NCI-H1436 treated with DMSO at 0.1 percent for 48 hours (cell line): Measurements from ENCODE around the gene SLC6A2.

Experiments used
- DNase-seq: peaks from one replicate; lab custom pipeline; 2025; lab: John Stamatoyannopoulos, UW

The SLC6A2 gene

GRCh38 chr16:55672471-55672870, 16.7 kb downstream of the SLC6A2 start:
- no peak for DNase-seq

GRCh38 chr16:55678161-55678821, 22.5 kb downstream of the SLC6A2 start:
- DNase-seq: no peak

GRCh38 chr16:55682086-55682485, 26.3 kb downstream of the SLC6A2 start:
- DNase-seq: no peak

DNA sequence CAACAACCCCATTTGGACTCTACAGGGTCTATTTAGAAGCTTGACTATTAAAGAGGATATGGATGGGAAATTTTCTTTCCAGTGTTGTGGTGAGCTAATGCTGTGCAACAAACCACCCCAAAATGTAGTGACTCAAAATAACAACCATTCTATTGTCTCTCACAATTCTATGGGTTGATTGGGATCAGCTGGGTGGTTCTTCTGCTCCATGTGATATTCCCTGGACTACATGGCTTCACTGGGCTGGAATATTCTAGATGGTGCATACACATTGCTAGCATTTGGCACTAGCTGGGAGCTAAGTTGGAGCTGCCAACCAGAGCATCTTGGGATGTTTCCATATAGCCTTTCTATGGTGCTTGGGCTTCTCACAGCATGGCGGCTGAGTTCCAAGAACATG, 30.2 kb downstream of the SLC6A2 start:
- no peak for DNase-seq

GRCh38 chr16:55686671-55687070, 30.9 kb downstream of the SLC6A2 start:
- DNase-seq: no peak

GRCh38 chr16:55687802-55688201, 32.0 kb downstream of the SLC6A2 start:
- DNase-seq: no peak

DNA sequence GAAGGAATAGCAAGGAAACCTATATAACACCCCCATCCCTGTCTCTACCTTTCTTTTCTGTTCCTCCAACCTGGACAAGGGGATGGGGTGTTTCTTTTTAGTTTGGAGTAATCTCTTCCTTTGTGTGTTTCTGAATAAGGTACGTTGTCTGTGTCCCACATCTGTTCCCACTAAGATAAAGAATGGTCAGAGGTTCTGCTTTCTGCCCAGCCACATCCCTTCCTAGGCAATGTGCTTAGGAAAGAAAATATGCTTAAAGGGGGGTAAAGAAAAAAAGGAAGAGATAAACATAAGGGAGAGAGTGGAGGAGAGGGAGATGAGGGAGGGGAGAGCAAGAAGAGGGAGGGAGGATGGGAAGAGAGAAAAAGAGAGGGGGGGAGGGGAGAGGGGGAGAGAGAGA, 35.1 kb downstream of the SLC6A2 start:
- no peak for DNase-seq

- no peak for DNase-seq
Measured at GRCh38 chr16:55691771-55692170, 36.0 kb downstream of the SLC6A2 start.

DNA sequence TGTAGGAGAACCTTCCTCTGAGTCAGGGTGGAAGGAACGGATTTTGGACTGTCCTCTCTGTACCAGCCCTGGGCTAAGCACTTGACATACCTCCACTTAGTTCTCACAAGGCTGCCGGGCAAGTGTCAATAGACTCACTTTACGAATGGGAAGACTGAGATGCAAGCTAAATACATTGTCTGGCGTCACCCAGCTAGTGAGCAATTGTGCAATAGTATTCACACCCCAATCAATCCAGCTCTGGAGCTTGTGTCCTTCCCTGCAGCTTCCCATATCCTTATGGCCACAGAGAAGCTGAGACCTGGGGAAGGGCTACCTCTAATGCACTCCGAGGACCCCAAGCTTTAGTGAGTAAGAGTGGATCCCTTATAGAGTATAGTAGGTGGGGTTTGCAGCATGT, 39.8 kb downstream of the SLC6A2 start:
- DNase-seq: no peak

- DNase-seq: no peak
Measured at GRCh38 chr16:55697867-55698266, 42.1 kb downstream of the SLC6A2 start.

GRCh38 chr16:55698331-55698730, 42.5 kb downstream of the SLC6A2 start:
- DNase-seq: no peak

DNA sequence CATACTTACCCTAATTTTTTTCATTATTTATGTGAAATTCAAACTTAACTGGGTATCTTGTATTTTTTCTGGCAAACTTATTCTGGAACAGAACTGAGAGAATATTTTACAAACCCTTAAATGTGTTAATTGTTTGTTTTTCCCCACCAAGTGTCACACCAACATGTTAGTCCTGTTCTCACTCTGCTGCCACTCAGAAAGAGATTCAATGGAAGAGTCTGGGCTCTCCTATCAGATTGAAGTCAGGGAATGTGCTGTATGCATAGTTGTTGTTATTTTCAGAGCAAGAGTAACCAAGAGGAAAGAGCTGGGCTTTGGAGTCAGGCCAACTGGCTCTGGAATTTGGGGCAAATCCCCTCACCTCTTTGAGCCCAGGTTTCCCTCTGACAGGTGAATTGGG, 43.2 kb downstream of the SLC6A2 start:
- no peak for DNase-seq

DNA sequence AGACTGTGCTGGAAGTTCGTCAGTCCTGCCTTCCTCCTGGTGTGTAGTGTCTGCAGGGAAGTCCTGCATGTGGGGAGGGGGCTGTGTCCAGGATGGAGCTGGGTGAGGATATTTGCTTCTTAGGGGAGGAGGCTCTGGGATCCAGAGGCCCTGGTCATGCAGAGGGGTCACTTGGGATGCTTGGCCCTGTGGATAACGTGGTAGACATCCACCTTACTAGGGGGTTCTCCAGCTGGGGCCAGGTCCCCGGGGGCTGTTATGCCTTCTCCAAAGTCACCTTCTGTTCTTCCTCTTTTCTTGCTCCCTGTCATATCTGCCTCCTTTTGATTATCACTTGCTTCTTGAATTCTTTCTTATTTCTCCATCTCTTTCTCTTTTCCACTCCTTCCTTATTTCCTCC, 43.8 kb downstream of the SLC6A2 start:
- no peak for DNase-seq

DNA sequence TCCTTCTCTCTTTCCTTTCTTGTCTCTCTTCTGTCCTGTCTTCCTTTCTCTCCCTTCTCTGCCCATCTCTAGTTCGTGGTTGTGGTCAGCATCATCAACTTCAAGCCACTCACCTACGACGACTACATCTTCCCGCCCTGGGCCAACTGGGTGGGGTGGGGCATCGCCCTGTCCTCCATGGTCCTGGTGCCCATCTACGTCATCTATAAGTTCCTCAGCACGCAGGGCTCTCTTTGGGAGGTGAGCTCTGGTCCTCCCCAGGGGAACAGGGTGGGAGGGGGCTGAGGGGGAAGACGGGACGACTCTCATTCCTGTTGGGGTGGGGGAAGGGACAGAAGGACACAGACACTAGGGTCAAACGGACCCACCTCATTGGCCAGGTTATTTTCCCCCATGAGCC, 44.3 kb downstream of the SLC6A2 start:
- no peak for DNase-seq

- no peak for DNase-seq
Measured at GRCh38 chr16:55700961-55701360, 45.2 kb downstream of the SLC6A2 start.

DNA sequence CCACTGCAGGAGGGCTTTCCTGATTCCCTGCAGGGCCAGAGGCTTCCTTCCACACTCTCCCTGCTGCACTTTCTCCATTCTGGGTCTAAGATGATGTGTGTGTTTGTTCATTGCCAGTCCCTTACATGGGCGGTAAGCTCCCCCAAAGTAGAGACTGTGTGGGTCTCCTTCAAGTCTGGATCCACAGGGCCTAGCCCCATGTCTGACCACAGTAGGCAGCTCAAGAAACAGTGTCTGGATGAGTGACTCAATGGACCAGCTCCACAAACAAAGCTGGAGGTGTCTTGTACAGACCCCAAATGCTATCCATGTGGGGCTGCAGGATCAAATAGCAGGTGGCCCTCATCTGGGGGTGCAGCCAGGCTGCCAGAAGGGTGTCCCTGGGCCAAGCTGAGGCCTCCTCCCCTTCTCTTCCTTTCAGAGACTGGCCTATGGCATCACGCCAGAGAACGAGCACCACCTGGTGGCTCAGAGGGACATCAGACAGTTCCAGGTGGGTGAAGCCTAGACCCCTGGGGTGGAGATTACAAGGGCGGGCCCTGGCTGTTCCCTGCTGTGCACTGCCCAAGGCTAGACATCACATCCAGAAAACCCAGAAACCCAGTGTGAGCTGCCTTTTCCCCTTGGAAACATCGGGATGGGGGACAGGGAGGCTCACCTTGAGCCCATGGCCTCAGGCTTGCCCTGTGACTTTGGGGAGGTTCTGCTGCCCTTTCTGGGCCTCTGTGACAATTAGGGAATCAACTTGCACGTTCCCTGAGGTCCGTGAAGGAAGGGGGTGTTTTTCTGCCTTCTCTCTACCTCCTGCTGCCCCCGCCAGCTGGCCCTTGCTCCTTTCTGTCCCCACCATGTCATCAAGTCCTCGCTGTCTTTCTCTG, 45.9 kb downstream of the SLC6A2 start:
- no peak for DNase-seq

DNA sequence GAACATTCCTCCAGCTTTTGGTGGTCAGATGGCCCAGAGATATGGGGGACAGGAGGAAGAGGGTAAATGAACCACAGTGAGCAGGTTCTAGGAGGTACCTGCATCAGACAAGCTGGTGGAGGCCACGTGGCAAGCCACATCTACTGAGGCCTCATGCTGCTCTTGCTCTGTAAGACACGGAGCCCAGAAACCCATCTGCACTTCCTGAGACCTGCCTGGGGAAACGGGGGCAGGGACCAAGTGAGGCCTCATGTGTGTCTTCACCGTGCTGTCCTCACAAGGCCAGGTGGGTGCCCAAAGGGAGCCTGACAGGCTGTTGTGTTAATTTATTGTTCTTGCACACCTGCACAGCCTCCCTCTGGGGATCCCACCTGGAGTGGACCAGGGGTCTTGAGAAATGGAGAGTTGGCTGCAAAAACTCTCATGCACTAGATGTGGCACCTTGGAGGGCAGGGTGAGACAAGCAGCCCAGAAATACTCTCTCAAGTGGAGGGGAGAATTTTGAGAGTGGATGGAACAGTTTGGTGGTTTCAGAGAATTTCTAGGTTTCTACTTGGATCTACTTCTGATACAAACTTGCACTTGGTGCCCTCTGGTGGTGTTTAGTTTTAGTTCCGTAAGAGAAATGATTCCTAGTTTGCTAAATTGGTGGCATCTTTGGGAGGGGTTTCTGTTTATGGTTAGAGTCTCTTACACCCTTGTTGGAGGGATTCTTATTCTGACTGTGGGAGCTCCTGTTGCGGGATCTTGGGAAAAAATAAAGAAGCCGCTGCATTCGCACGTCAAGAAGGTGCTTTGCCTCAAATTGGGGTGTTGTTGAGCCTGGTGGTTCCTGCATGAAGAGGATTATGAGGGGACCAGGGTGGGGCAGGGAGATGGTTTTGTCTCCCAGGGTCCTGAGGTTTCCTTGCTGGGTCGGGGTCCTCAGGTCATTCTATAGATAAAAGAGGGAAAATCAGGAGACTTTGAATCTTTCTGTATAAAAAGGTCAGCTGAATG, 47.5 kb downstream of the SLC6A2 start:
- no peak for DNase-seq

GRCh38 chr16:55706739-55707384, 51.1 kb downstream of the SLC6A2 start:
- no peak for DNase-seq

DNA sequence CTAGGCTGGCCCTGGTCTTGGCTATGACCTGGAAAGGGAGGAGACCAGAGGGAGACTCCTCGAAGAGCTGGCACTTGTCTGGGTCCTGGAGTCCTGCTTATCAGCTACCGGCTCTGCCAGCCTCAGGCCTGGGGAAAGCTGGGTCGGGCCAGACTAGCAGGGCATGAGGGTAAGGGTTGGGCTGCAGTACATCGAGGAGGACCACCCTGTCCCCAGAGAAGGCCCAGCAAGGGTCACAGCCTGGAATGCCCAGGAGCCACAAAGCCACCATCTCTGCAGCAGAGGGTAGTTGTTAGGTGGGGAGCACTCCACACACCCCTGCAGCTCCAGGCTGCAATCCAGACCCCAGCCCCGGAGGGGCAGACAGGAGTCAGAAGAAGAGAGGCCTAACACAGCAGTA, 54.0 kb downstream of the SLC6A2 start:
- no peak for DNase-seq

GRCh38 chr16:55710466-55710865, 54.7 kb downstream of the SLC6A2 start:
- no peak for DNase-seq

GRCh38 chr16:55711959-55712876, 56.4 kb downstream of the SLC6A2 start:
- DNase-seq: no peak
